ENCODE data around the gene SPATA31D3.
"Not testable (repeated sequence)": the region's sequence is repeated elsewhere in the genome, so short reads cannot be mapped to it uniquely, and the experiment has no call there.

The SPATA31D3 gene

GRCh38 chr9:81980568-81980967, 37.3 kb downstream of the SPATA31D3 start:
- DNase-seq = no peak

DNA sequence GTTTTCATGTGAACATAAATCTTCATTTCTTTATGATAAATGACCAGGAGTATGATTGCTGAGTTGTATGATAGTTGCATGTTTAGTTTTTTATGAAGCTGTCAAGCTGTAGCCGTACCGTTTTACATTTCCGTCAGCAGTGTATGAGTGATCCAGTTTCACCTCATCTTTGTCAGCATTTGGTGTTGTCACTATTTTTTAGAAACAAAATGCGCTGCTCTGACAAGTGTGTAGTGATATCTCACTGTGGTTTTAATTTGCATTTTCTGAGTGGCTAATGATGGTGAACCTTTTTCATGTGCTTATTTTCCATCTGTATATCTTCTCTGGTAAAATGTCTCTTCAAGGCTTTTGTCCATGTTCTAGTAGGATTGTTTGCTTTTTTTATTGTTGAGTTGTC, 38.6 kb downstream of the SPATA31D3 start:
- DNase-seq = no peak

DNA sequence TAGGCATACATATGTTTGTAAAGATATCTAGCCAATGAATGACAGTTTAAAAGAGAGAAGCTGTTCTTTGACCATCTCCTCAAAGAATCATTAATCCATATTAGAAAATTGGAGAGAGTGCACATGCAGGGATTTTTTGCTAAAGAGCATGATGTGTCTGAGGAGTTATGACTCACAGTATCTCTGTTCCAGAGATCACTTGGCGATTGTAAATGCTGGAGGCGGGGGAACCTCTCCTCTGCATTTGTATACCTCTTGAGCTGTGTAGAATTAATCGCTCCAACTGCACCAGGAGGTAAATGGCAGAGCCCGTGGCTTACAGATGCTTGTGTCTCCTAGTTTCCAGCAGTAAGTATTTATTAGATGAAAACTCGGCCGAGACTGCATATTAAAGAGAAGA, 41.6 kb downstream of the SPATA31D3 start:
- no peak for DNase-seq

DNA sequence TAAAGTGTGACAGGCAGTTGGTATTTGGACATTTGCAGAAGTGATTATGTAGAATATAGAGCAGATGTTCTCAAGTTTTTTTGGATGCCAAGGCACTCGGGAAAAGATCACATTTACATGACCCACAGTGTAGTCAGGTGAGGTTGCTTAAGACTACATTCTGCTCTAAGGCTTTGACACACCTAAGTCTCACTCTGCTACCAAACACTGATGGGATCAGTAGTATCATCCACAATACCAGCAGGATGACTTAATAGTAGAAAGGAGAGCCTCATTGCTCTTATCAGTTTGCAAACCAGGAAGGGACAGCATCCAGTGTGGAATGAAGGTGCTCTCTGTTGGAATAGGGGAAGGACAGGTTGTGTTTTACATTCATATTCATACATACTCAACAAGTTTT, 42.8 kb downstream of the SPATA31D3 start:
- DNase-seq = no peak

DNA sequence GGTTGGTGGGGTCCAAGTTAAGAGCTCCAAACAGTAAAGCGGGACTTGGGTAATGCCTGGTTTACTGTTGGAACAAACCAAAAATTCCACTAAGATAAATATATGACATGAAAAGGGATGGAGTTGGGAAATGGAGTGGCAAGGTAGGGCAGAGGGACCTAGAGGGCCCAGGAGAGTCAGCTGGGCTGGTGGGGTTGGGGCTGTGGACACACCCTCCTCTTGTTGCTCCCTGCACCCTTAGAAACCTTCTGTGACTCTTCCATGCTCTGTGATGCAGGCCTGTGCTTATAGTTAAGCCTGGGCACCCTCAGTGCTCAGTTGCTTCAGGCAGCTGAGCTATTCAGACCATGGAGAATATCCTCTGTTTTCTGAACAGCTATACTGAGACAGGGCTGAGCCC, 45.2 kb downstream of the SPATA31D3 start, which contains the start of gene SPATA31D1:
SPATA31D1 (plus strand) TSS at position 301 of the 400 bp plus-strand sequence; CDS start at position 348, 47 bp downstream.
- not testable (repeated sequence) for DNase-seq

DNA sequence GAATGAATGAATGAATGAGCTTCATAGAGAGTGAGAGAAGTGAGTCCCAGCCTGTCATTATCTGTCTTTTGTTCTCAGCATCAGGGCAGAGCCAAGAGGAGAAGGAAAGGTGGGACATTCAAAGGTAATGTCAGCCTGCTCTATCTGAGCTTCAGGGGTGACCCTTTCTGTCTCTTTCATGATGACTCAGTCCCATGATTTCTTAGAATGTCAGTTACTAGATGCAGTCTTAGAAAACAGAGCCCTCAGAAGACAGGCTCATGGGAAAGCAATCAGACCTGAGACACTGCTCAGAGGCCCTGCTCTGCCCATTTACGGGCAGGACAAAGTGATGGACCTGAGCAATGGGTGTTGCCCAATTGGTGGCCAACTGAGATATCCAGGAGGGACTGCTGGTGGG, 46.4 kb downstream of the SPATA31D3 start:
- DNase-seq = no peak

DNA sequence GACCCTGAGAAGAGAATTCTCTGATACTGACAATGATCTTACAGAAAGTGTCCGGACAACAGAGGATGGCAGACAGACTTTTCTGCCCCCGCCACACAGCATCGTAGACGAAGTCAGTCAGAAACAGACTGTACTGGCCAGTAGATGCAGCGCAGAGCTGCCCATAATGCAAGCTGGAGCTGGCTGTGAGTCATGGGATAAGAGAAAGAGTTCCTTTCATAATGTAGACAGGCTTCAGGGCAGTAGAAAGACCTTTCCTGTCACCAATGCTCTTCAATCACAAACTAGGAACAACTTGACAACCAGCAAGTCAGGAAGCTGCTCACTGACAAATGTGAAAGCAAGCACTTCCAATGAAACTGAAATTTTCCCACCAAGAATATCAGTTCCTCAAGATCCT, 50.4 kb downstream of the SPATA31D3 start:
- no peak for DNase-seq

Data from suppressor macrophage (primary cell).